Measurements from ENCODE around the gene USP20.

Gene USP20

GRCh38 chr9:129875687-129876395 is 40.6 kb downstream of the USP20 start:
- in situ Hi-C loops (cut with MboI; ENCODE audit: low sequenced_read_pairs, unreplicated experiment), result no loop called here
- DNase-seq (ENCODE audit: low spot score), result no peak
- TF ChIP-seq CTCF (IDR thresholded peaks at IDR 0.05; ENCODE audit: borderline replicate concordance, control extremely low read depth, extremely low read depth, insufficient read depth, missing control alignments), result no peak

- in situ Hi-C loops (cut with MboI; ENCODE audit: low sequenced_read_pairs, unreplicated experiment), result no loop called here
- DNase-seq (ENCODE audit: low spot score), result no peak
- no peak for TF ChIP-seq CTCF (IDR thresholded peaks at IDR 0.05; ENCODE audit: borderline replicate concordance, control extremely low read depth, extremely low read depth, insufficient read depth, missing control alignments)
Measured at GRCh38 chr9:129876815-129877214, 41.6 kb downstream of the USP20 start.

- no peak for DNase-seq (ENCODE audit: low spot score)
- in situ Hi-C loops (cut with MboI; ENCODE audit: low sequenced_read_pairs, unreplicated experiment), result no loop called here
- no peak for TF ChIP-seq CTCF (IDR thresholded peaks at IDR 0.05; ENCODE audit: borderline replicate concordance, control extremely low read depth, extremely low read depth, insufficient read depth, missing control alignments)
Measured at GRCh38 chr9:129878291-129878690, 43.0 kb downstream of the USP20 start.

GRCh38 chr9:129879103-129879699 is 43.9 kb downstream of the USP20 start:
- no peak for DNase-seq (ENCODE audit: low spot score)
- no peak for TF ChIP-seq CTCF (IDR thresholded peaks at IDR 0.05; ENCODE audit: borderline replicate concordance, control extremely low read depth, extremely low read depth, insufficient read depth, missing control alignments)
- in situ Hi-C loops (cut with MboI; ENCODE audit: low sequenced_read_pairs, unreplicated experiment), result no loop called here

- in situ Hi-C loops (cut with MboI; ENCODE audit: low sequenced_read_pairs, unreplicated experiment), result no loop called here
- no peak for TF ChIP-seq CTCF (IDR thresholded peaks at IDR 0.05; ENCODE audit: borderline replicate concordance, control extremely low read depth, extremely low read depth, insufficient read depth, missing control alignments)
- no peak for DNase-seq (ENCODE audit: low spot score)
Measured at GRCh38 chr9:129879991-129880653, 44.9 kb downstream of the USP20 start.

GRCh38 chr9:129880654-129881546 is 45.6 kb downstream of the USP20 start:
- TF ChIP-seq CTCF (IDR thresholded peaks at IDR 0.05; ENCODE audit: borderline replicate concordance, control extremely low read depth, extremely low read depth, insufficient read depth, missing control alignments), result no peak
- no peak for DNase-seq (ENCODE audit: low spot score)
- in situ Hi-C loops (cut with MboI; ENCODE audit: low sequenced_read_pairs, unreplicated experiment), result no loop called here

Data from GM13976 (cell line).